Measurements from ENCODE around the gene PHLDB3. TPM values are rescaled to one million over a fixed set of nuclear protein-coding genes. Genes with fewer than 3 reads are reported as not detected.

Gene PHLDB3
- total RNA-seq, 4 donors from 2014 or later: 45.3 to 92.8 (median 61.9) TPM

GRCh38 chr19:43429395-43429794, 75.2 kb downstream of the PHLDB3 start:
- DNase-seq: no peak
- Histone ChIP-seq H3K27ac (peak overlapping the region in 1 of 4 donors; percentile 33), H3K36me3 (no peaks in the 10 kb centered on the region), H3K4me3 (no peak overlapping the region), H3K27me3 (no peaks in the 10 kb centered on the region), H3K4me1 (peaks cover 4 to 37% (median 19%) of the 10 kb centered on the region in 3 donors), H3K9me3 (no peaks in the 10 kb centered on the region)
- intact Hi-C loops (cut with DNase I): no loop called here
- TF ChIP-seq POLR2A (IDR thresholded peaks at IDR 0.05): no peak
- TF ChIP-seq CTCF (IDR thresholded peaks at IDR 0.05): no peak
- 79 to 83% methylated on average over 4 to 7 of the region's 7 CpGs for WGBS, 2 donors

- TF ChIP-seq POLR2A (IDR thresholded peaks at IDR 0.05): no peak
- TF ChIP-seq CTCF (IDR thresholded peaks at IDR 0.05): peak; percentile 23 to 66 (median 45)
- Histone ChIP-seq H3K36me3 (no peaks in the 10 kb centered on the region), H3K4me3 (peak overlapping the region in 1 of 4 donors; percentile 9), H3K4me1 (peaks cover 4 to 46% (median 17%) of the 10 kb centered on the region in 3 donors), H3K27me3 (no peaks in the 10 kb centered on the region), H3K9me3 (no peaks in the 10 kb centered on the region), H3K27ac (peak overlapping the region; percentile 26 to 80 (median 73))
- intact Hi-C loops (cut with DNase I): no loop called here
- WGBS, 2 donors: 11 to 15% methylated on average over 8 of the region's 8 CpGs
- DNase-seq: no peak
Measured at GRCh38 chr19:43425567-43426392, 78.8 kb downstream of the PHLDB3 start.

Other genes starting within 250 kb of the PHLDB3 start
- not detected for gene PSG9, start 235.2 kb downstream of the PHLDB3 start, total RNA-seq
- gene CD177, start 151.1 kb downstream of the PHLDB3 start, total RNA-seq: 10 to 100 TPM in 1 of 4 donors, 1 to 10 TPM in 2, under 1 TPM in 1; 0.19 to 13.2 (median 5.1) TPM
- gene TEX101, start 89.9 kb downstream of the PHLDB3 start, total RNA-seq: 1 to 10 TPM in 1 of 4 donors, under 1 TPM in 1, not detected in 2; 0.53 to 3.4 TPM
- gene LYPD3, start 39.1 kb downstream of the PHLDB3 start, total RNA-seq: 100 to 1,000 TPM; 312 to 823 (median 569) TPM
- gene ETHE1, start 22.5 kb upstream of the PHLDB3 start, total RNA-seq: 100 to 1,000 TPM in 2 of 4 donors, 10 to 100 TPM in 2; 66.6 to 126 (median 98.5) TPM
- not detected for gene ZNF575, start 28.4 kb upstream of the PHLDB3 start, total RNA-seq
- gene XRCC1, start 70.8 kb upstream of the PHLDB3 start, total RNA-seq: 10 to 100 TPM; 12.3 to 23.8 (median 18.6) TPM
- 10 to 100 TPM in 2 of 4 donors, 1 to 10 TPM in 2; 1.9 to 23.3 (median 9.3) TPM for gene PINLYP, start 71.1 kb upstream of the PHLDB3 start, total RNA-seq
- gene IRGQ, start 91.4 kb upstream of the PHLDB3 start, total RNA-seq: 10 to 100 TPM in 3 of 4 donors, 1 to 10 TPM in 1; 9.6 to 18.4 (median 15.1) TPM
- 10 to 100 TPM in 2 of 4 donors, 1 to 10 TPM in 2; 4.2 to 16.8 (median 10.0) TPM for gene ZNF576, start 91.8 kb upstream of the PHLDB3 start, total RNA-seq
- under 1 TPM in 1 of 4 donors, not detected in 3; 0.38 TPM for gene SRRM5, start 107.3 kb upstream of the PHLDB3 start, total RNA-seq
- 10 to 100 TPM in 2 of 4 donors, 1 to 10 TPM in 2; 7.9 to 19.3 (median 11.8) TPM for gene ZNF428, start 114.9 kb upstream of the PHLDB3 start, total RNA-seq
- gene CADM4, start 135.1 kb upstream of the PHLDB3 start, total RNA-seq: 10 to 100 TPM in 3 of 4 donors, 1 to 10 TPM in 1; 8.8 to 22.8 (median 10.5) TPM
- gene PLAUR, start 165.4 kb upstream of the PHLDB3 start, total RNA-seq: 10 to 100 TPM in 1 of 4 donors, 1 to 10 TPM in 3; 6.7 to 31.9 (median 8.0) TPM
- not detected for gene IRGC, start 211.3 kb upstream of the PHLDB3 start, total RNA-seq

Data from esophagus squamous epithelium (tissue), 5 donors.